LNCAP (cell line): ENCODE measurements around the gene SH3RF3.

Experiments used
- TF ChIP-seq, protein P1 (sequence below): fragments of 450-650 bp; IDR thresholded peaks from 2 replicates; pipeline ENCODE4 v1.5.1; 2017; ENCODE audit warnings: mild to moderate bottlenecking

SH3RF3 gene

DNA sequence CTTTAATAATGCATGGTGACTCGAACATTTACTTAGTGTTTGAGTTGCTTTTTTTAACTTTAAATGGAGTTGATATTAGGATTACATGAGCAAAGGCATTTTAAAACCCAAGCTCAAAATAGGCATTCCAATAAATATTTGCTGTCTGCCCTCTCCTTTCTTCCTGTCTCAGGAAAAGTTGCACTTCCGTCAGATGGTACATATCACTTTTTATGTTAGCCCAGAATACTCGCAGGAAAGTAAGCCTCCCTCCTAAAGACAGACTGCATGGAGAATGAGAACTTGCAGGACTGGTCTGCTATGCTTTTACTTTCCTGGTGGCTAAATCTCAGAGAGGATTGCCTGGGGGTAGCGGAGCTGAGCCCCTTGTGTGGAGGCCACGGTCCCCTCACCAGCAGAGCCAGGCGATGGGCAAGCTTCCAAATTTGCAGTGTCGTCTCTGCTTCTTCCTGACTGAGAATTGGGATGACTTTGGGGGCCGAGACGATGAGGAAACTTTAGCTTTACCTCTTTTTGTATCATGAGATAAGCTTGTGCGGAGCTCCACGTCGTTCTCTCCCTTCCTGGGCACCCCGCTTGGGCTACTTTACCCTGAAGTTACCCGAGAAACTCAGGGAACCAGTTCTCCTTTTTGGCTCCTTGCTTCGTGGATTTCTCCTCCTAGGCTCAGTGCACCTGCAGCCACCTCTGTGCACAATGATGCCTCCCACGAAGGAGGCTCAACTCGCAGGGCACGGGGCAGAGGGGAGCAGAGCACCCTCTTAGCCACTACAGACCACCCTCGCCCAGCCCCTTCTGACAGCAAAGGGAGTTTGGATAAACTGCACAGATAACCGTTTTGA, 223.3 kb downstream of the SH3RF3 start:
- TF ChIP-seq, protein P1, sequence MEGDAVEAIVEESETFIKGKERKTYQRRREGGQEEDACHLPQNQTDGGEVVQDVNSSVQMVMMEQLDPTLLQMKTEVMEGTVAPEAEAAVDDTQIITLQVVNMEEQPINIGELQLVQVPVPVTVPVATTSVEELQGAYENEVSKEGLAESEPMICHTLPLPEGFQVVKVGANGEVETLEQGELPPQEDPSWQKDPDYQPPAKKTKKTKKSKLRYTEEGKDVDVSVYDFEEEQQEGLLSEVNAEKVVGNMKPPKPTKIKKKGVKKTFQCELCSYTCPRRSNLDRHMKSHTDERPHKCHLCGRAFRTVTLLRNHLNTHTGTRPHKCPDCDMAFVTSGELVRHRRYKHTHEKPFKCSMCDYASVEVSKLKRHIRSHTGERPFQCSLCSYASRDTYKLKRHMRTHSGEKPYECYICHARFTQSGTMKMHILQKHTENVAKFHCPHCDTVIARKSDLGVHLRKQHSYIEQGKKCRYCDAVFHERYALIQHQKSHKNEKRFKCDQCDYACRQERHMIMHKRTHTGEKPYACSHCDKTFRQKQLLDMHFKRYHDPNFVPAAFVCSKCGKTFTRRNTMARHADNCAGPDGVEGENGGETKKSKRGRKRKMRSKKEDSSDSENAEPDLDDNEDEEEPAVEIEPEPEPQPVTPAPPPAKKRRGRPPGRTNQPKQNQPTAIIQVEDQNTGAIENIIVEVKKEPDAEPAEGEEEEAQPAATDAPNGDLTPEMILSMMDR: no peak

DNA sequence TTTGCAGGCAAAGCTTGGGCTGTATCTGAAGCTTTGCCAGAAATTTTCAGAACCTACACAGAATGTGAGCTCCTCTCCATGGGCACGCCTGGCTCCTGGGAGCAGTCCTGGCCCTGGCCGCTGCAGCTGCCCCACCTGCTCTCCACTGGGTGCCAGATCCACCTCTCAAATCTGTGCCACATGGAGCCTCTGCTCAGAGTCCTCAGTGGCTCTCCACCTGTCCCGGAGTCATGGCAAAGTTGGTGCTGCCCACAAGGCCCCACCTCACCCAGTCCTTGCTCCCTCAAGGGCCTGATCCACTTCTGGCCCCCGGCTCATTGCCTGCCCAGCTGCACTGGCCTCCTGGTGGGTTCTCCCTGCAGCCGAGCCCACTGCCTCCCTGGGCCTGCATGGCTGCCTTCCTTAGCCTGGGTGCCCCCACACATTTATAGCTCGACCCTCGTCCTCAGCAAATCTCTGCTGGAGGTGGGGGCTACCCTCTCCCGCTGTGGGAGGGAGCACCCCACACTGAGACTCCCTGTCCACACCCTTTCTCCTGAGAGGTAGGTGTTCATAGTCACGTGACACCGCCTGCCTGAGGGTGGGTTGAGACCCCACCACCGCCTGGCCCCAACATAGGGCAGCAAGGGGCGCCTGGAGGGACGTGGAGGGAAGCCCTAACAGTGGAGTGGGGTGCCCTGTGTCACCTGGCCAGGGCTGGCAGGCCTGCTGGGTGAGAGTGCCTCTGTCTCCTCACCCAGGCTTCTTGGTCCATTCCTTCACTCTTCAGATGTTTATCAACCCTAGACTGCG, 224.1 kb downstream of the SH3RF3 start:
- TF ChIP-seq, protein P1: no peak

DNA sequence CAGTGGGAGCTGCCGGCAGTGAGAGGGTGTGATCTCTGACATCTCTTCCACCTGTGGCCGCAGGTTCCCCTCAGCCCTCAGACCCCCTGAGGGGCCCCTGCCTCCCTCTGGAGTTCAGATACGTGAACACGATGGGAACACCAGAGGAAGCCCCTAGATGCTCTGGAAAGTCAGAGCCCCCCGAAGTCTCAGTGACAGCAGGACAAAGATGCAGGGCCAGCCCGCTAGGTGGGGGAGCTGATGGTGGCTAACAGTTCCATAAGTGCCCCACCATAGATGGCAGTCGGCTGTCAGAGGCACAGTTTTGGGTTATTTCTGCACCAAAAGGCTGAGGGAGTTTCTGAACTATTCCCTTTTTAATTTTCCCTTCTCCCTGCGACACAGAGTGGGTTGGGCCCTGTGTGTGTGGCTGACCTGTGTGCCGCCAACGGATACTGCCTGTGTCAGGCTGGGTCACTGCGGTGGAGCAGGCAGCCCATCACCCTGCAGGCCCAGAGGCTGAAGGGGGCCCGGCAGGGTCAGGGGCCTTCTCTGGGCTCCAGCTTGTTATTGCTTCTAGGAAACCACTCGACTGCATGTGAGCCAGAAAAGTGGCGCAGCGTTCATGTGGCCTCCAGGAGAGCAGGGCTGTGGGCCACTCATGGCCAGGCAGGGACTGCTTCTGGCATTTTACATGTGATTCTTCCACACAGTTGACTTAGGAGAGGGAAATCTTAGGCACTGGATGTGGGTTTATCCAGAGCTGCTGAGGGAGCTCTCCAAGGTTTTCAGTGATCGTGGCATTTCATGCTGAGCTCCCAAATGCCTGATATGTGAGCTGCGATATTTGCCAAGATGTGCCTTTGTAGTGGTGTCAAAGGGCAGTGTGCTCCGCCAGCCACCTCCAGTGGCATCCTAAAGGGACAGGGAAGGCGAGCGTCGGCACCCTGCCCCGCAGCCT, 225.1 kb downstream of the SH3RF3 start:
- TF ChIP-seq, protein P1: no peak

DNA sequence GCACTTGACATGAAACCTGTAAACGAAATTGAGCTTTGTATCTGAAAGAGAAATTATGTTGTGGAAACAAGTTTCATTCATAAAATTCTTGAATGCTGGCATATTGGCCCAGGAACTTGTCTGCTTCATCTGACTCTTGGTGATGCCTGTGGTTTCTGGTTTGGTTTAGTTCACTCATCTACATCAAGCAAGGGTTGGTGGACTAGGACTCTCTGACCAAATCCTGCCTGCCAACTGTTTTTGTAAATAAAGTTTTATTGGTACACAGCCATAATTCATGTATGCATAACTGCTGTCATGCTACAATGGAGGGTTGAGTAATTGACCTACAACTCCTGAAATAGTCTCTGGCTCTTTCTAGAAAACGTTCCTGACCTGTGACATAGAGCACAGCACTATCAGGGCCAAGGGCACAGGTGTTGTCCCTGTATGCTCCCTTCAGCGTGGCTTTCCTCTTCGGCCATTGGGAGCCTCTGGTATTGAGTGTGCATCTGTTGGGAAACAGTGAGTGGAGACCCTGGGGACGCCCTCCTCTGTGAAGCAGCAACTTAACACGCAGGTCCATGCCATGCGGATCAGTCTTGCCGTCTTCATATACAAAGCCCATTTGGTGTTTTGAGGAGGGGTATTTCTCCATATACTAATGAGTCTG, 226.3 kb downstream of the SH3RF3 start:
- TF ChIP-seq, protein P1: no peak

- TF ChIP-seq, protein P1: no peak
Measured at GRCh38 chr2:109356324-109357035, 227.5 kb downstream of the SH3RF3 start.

- TF ChIP-seq, protein P1: no peak
Measured at GRCh38 chr2:109364217-109364616, 235.2 kb downstream of the SH3RF3 start.
